HG03439 (cell line): Measurements from ENCODE around the gene NOS3.

Source experiments
- ATAC-seq: cut with Tn5 transposase; IDR thresholded peaks from one replicate; pipeline ENCODE4 v1.9.1; 2021; ENCODE audit warnings: mild to moderate bottlenecking, moderate library complexity; ENCODE audit not compliant: unreplicated experiment

Gene NOS3

DNA sequence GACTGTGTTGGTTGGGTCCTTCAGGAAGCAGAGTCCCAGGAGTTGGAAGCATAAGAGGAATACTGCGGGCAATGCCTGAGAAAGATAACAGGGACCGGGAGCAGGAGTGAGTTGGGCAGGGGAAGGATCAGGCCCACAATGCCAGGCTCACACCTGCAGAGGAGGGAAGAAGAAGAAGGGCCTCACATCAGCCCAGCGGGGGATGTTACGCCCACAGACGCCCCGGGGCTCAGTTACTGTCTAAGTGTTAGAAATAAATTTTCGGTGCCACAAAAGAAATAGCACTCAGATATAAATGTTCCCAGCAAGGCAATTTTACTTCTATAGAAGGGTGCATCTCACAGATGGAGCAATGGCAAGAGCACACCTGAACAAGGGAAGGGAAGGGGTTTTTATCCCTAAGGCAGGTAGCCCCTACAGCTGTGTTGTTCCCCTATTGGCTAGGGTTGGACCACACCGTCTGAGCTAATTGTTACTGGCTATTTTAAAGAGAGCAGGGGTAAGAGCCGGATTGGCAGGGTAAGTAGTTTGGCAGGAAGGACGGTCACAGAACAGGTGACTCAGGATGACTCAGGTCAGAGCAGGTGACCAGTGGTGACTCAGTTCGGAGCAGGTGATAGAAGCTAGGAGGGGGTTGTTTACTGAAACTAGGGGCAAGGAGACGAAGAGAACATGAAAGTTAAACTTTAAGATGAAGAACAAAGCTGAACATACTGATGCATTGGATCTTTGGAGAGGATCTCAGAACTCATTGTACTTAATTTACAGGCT is at the start of gene NOS3:
NOS3 (plus strand) TSS at position 602 of the 771 bp plus-strand sequence. CDS start 2,787 bp downstream, outside the sequence.
- ATAC-seq = no peak

DNA sequence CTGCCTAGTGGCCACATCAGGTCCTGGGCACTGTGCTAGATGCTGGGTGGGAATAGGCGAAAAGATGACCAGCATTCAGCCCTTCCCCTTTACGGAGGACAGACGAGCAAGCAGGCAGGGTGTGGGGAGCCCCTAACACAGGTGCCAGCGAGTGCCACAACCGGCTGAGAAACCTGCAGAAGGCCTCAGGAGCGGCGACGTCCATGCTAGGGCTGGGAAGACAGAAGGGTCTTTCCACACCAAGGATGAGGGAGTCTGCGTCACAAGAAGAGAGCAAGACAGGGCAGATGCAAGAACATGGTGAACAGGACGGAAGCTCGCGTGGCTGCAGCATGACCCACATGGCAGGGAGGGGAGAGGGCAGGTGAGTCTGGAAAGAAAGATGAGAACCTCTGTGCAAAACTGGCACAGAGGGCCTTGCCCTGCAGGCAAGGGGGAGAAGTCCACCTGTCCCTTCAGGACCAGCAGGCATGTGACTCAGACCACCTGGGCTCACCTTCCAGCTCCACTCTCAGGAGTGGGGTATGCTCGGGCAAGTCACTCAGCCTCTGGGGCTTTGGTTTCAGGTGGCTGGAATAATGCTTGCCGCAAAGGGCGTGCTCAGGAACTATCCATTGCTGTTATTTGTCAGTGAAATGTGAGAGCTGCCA is 49.3 kb upstream of the NOS3 start:
- ATAC-seq = no peak

DNA sequence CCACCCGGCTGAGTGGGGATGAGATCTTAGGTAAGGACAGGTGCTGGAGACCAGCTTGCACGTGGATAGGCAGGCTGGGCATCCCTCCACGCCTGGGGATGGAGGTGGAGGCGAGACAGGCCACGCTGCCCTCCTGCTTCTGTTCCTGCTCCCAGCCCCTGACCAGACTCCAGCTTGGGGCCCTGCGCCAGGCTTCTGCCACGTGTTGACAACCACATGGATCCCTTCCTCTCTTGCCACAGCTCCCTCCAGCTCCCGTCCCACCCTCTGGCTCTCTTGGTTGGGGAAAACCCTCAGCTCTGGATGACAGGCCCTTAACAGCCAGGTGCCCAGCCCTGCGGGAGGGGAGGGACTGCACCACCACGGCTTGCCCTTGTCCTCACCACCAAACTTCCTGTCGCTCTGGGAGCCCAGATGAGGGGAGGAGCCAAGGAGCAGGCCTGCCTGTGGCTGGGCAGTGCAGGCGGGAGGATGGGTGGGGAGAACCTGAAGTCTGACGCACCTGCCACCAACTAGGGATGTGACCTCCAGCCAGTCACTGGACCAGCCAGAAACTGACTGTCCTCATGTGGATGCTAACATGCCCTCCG is 48.7 kb upstream of the NOS3 start:
- ATAC-seq = no peak

DNA sequence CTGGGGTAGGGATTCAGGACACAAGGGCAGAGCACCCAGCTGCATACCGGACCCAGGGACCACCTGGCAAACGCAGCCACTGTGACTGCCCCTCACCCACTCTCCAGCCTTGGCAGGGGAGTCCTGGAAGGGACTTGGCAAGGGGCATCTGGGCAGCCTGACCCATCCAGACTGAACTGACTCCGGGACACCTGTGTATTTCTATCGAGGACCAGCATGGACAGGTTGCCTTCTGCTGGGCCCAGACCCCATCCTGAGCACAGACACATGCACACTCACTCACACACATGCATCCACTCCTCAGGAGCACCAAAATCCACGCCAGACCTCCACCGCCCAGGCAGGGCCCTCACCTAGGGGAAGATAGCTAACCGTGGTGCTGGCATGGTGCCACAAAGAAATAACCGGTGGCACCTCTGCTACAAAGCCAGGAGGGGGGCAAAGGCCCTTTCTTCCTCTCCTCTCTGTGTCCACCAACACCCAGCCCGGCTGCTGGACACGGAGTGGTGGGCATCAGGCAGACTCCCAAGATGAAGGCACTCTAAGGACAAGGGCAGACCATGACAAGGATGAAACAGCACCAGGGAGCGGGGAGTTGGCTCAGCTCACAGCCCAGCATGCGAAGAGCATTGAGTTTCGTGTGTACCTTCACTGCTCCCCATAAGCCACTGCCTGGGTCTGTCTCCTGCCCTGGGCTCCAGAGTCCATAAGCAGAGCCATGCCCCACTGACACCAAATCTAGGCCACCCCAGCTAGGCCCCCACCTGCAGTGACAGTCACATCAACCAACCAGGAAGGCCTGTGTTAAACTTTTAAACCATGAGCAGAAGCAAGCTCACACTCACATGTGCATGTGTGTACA is 48.0 kb upstream of the NOS3 start:
- ATAC-seq = no peak

DNA sequence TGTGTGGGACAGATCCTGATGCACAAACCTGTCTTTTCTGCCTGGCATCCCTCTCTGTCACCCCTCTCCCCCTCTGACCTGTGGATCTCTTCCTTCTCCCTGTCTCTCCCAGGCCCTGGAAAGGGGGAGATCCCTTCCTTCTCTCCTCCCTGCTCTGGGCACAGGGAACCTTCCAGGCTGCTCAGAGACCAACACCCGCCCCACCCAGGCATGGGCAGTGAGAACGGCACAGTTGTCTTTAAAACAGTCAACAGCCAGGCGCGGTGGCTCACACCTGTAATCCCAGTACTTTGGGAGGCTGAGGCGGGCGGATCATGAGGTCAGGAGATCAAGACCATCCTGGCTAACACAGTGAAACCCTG is 47.4 kb upstream of the NOS3 start:
- ATAC-seq = no peak

DNA sequence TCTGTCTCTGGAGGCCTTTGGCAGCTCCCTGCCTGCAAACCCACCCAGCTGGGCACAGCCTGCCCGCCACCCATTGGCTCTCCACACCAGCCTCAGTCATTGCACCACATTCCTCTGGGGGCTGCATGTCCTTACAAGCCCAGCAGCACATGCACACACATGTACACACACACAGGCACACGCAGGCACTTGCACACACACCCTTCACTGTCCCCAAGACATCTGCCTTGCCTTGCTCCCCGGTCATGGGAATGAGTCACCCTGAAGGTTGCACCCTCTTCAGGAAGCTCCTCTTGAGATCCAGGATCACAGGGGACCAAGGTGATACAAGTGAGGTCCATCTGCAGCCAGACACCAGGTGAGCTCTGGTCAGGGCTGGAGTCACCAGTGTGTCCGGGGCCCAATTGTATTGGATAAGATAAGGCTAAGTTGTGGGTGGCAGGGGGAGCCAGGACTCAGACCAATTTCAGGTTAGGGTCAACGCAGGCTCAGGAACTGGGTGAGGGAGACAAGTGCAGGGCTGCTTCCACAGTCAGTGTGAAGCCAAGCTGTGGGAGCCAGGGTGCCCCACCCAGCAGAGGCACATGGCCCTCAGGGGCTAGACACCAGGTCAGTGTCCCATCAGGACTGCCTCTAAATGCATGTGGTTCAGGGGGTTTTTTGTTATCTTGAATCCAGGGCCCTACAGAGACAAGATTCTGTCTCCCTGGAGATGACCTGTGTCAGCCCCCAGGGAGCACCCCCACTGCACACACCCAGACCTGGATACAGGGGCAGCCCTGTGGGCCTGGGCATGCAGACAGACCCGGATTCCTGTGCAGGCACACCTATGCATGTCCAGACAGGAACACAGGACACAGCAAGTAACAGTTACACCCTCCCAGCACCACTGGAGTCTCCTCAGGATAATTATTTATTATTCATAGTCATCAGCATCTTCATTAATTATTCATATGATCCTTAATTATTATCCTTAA is 46.5 kb upstream of the NOS3 start:
- ATAC-seq = no peak

DNA sequence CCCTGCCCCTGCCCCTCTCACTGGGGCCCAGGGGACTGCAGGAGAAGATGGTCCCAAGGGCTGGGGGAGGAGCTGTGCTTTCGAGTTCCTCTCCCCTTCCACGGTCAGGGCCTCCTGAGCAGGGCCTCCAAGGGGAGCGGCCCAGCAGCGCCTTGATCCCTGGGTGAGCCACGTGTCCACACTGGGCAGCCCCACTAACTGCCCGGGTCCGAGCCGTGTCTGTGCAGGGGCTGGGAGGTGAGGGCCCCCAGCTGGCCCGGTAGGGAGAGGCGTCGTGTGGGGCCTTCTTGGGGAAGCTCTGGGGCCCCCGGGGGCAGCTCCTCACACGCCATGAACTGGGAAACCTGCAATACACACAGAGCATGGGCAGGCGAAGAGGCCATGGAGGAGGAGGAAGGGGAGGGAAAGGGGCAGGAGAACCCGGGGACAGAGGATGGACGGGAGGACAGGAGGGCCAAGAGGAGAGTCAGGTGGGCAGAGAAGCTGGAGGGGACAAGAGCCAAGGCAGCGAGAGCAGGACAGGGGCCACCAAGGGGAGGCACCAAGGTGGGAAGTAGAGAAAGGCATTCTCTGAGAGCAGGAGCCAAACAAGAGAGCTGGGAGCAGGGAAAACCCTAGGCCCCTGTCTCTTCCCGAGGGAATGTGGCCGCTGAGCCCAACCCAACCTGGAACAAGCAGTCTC is 45.5 kb upstream of the NOS3 start:
- ATAC-seq = no peak

DNA sequence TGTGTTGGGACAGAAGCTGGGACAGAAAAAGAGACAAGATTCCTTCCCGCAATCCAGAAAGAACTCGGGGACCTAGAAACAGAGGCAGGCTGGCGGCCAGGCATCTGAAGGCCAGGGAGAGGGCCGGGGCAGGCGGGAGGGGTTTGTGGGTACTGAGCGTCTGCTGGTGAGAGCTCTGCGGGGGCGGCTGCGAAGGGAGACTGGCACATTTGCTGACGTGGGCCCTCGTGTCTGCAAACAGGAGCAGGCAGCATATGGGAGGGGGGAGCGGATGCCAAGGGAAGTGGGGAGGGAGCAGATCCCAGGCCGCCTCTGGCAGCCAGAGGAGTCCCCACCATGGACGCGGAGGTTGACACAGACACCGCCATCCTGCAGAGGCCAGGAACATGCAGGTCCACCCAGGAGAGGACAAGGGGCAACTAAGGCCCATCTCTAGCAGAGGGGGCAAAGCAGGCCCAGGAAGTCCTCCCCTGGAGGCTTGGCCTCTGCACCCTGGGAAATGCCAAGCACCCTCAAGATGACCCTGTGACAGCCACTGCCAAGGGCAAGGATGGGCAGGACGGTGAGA is 44.9 kb upstream of the NOS3 start:
- no peak for ATAC-seq

DNA sequence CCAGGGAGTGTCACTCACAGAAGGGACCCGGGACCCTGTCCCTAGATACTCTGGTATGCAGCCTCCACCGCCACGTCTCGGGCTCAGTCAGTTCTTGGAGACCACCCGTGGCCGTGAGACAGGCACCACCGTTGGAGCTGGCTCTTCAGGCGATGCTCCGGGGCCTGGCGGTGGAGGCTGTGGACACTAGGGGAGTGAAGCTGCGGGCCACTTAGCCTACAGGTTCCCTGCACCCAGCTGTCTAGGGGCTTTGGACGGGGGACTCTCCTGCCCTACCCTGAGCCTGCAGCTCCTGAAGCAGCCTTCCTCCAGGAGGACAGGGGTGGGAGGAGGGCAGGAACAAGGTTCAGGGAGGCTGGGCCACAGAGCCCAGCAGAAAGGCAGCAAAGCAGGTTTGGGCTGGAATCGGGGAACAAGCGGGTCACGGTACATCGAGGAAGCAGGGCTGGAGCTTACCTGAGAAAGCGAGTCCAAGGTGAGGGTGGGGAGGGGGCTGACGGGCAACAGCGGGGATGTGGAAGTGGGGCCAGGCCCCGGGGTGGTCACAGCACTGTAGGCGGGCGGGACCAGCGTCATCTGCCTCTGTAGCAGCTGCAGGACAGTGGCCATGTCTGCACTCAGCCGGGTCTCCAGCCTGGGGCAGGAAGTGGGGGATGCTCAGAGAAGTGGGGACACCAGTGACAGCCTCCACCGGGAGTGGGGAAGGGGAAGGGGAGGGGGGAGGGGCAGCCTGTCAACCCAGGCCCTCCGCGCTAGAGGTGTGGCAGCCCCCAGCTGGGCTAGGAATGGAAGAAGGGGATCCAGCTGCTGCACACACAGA is 44.2 kb upstream of the NOS3 start:
- ATAC-seq = no peak

DNA sequence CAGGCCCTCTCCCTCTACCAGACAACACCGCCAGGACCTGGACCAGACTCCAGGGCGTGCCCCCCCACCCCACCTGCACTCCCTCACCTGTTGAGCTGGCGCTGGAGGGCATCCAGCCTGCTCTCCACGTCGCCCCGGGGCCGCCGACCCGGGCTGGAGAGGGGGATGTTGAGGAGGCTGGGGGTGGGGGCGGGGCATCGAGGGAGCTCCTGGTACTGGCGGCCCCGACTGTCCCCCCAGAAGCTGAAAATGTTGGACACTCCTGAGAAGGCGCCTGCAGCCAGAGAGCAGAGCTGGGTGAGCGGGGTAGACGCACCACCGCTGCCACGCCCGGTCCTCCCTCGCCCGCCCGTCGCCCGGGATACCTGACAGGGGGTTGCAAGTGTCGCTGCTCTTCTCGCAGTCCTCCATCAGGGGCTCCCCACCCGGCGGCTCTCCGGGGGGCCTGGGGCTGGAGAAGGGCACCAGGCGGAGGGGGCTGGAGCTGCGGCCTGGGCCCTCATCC is 43.5 kb upstream of the NOS3 start:
- ATAC-seq = no peak

DNA sequence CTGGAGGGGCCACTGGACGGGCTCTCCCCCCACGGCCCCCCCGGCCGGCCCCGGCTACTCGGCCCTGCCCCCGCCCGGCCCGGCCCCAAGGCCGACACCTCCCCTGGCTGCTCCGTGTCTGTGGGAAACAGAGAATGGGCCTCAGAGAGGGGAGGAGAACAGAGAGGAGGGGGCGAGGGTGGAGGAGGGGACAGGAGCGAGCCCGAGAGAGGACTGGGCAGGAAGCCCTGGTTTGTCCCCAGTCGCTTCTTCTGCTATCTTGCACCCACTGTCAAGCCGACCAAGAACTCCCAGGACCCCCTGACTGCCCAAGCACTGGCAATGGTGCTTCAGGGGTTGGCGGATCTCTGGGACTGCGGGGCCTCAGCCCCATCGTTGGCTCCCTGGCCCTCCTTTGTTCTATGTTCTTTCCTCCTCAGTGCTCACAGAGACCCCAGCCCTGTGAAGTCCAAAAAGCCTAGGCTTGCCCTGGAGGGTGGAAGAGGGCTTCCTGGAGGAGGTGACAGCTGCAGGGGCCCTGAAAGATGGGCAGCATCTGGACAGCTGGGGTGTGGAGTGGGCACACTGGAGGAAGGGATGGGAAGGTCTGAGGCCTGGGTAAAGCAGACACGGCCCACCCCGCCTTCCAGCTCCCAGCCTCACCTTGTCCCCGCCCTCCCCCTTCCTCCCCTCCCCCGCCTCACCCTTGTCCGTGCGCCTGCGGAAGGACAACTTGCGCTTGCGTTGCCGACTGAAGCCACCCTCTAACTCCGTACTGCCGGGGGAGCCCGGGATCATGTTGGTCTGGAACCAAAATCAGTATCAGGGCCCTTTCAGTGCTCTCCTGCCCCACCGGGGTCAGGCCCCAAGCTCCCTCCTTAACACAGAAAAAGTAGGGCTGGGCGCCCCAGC is 42.8 kb upstream of the NOS3 start:
- ATAC-seq = no peak

DNA sequence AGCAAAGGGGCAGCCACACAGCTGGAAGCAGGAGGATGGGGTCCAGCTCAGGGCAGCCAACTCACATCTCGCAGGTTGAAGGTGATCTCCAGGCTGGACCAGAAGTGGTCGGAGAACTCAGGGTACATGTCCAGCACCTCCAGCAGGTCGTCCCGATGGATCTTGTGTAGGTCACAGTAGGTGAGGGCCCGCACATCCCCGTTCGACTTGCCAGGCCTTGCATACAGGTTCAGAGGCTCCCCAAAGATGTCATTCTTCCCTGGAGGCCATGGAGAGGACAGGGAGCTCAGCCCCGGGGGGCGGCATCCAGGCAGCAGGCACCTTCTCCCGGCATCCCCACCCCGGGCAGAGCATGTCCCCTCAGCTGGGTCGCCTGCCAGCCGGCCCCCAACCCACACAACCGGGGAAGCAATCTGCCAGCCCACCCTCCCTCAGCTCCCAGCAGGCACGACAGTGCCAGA is 42.0 kb upstream of the NOS3 start:
- ATAC-seq = no peak

DNA sequence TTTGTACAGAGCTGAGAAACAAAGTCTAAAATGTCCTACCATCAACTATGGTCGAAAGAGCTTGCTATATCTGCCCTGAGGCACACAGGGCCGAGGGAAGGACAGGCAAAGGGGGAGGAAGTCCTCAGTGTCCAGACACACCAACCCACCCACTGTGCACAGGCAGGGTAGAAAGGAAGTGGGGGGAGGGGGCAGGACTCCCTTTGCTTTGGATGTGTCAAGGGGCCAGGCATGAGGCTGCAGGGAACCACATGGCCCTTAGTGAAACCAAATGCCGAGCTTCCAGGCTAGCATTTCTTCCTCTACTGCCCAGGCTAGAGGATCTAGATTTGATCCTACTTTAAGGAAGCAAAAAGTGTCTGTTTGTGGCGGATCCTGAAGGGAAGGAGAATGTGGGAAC is 41.3 kb upstream of the NOS3 start:
- ATAC-seq = no peak

DNA sequence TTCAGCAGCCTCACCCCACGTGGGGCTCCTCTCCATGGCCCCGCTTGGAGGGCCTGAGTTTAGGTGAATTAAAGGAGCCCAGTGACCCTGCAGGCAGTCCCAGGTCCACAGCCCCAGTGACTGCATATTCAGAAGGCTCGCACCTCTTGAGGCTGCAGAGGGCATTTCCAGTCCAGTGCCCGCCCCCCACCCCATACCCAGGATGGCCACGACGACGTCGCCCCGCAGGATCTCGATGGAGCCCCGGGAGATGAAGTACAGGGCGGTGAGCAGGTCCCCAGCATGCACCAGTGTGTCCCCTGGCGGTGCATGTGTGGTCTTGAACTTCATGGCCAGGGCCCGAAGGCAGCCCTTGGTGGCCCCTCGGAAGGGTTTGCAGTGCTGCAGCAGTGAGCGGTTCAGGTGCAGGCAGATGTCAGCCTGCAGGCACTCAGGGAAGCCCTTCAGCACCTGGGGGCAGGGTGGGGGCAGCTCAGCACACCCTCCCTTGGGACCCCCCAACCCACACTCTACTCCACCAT is 40.8 kb upstream of the NOS3 start:
- ATAC-seq = no peak

DNA sequence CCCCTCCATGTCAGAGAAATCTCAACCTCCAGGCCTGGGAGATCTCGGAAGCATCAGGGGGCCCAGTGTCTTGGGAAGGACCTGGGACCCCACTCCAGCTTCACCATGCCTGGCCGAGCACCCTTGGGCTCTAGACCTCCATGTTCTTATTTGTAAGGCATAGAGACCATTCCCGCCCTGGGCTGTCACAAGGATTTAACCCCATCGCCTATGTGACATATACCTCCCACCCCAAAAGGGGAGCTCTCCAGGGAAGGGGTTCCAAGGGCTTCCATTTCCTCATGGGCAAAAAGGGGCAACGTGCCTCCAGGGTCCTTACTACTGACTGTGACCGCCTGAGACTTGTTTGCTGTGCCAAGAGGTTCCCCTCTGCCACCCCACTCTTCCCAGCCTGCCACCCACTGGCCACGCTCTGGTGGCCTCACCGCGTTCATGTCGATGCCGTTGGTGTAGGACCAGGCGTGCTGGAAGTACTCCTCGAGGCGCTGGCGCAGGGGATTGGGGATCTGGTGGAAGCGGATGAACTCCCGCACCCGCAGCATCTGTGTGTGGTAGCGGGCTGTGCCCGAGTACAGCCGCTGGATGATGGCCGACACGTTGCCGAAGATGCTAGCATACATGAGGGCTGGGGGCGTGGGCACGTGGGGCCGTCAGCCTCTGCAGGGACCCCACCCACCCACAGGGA is 40.2 kb upstream of the NOS3 start:
- no peak for ATAC-seq

DNA sequence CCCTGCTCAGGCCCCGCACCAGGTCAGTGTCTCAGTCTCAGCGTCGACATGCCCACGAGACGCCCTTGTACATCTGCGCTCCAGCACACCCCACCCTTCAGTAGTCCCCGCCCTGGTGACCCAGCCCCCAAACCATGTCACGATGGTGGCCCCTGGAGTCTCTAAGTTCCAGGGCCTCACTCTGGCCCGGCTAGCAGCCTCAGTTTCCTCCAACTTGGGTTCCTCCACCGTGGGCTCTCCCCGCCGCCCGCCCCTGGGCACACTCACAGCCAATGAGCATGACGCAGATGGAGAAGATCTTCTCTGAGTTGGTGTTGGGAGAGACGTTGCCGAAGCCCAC is 39.7 kb upstream of the NOS3 start:
- no peak for ATAC-seq
